Limb (tissue), 2 donors: ENCODE results near the gene NKX2-8.

ENCODE experiments used
- DNase-seq, 2 donors: peaks; one replicate each; pipeline ENCODE4 v3.0.0-alpha.2; 2016; ENCODE audit errors: extremely low spot score in 2 of 2

NKX2-8 gene

GRCh38 chr14:36582011-36582873 lies at the start of gene NKX2-8:
TSS of gene NKX2-8 (minus strand) at chr14:36582614. CDS start at chr14:36582389, 225 bp downstream.
- DNase-seq = peak in 1 of 2 donors; percentile 37

- DNase-seq = no peak
Measured at GRCh38 chr14:36627981-36628380, 45.6 kb upstream of the NKX2-8 start.

- DNase-seq = no peak
Measured at GRCh38 chr14:36626151-36626550, 43.7 kb upstream of the NKX2-8 start.

GRCh38 chr14:36625436-36625835 lies 43.0 kb upstream of the NKX2-8 start:
- DNase-seq = no peak

- DNase-seq = no peak
Measured at GRCh38 chr14:36625014-36625413, 42.6 kb upstream of the NKX2-8 start.

DNA sequence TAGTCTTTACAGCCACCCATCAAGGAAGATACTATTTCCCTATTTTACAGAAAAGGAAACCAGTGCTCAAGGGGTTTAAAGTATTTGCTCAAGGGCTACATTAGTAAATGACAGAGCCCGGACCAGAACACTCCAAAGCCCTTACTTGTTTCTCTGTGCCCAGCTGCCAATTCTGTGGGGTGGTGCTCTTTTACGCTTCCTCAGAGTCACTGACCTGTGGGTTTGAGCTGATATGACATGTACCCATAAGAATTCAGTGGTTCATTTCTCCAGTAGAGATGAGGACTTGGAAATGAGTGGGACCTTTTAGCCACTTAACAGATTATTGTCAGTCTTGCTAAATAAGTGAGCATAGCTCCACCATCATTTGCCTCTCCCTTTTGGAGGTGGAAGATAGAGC lies 37.4 kb upstream of the NKX2-8 start:
- DNase-seq = no peak

DNA sequence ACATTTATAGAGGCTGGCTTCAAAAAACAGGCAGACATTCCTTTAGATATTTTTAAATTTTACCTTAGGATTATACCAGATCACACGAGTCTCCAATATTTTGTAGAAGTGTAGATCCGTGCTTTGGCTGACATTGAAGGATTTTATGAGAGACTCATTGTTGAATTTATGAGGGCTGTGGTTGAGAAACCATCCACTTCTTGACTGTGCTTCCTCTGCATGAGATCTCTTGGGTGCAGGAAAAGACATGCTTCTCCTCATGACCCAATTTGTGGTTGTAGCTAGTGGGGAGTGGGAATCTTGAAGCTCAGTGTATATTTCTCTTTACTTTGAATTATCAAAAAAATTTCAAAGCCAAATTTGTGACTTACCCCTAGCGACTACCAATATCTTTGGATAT lies 36.7 kb upstream of the NKX2-8 start:
- DNase-seq = no peak

DNA sequence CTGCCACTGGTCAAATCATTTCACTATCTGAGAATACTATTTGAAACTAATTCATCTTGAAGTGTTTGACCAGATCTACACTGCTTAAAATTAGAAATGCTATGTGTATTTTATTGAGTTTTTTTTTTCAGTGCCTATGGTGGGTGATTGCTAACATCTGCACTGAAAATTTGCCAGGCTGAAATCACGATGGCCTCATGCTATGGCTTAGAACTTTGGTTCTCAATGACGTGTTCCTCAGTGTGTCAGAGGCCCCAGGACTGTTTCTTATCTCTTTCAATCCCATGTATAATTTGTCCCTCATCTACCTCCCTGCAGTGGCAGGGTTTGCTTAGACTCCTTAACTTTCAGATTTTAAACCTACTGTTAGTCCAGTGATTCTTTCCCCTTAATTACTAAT lies 36.2 kb upstream of the NKX2-8 start:
- DNase-seq = no peak

GRCh38 chr14:36617824-36618223 lies 35.4 kb upstream of the NKX2-8 start:
- no peak for DNase-seq

DNA sequence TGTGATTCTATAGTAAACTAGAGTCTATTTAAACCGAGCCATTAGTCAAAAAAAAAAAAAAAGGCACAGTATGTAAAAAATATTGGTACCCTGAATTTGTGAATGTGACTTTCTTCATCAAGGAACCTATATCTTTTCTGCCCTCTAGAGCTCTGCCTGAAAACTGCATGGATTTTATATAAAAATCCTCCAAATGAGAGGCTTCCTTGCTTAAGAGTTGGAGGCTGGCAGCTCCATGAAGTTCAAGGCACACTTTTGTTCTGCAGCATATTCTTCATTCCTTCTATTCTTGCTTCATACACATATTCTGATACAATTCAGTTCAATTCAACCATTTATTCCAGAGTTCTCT lies 23.1 kb upstream of the NKX2-8 start:
- DNase-seq = no peak

GRCh38 chr14:36604757-36605505 lies 22.5 kb upstream of the NKX2-8 start:
- DNase-seq = peak; percentile 62 to 79

GRCh38 chr14:36600431-36600830 lies 18.0 kb upstream of the NKX2-8 start:
- DNase-seq = no peak

DNA sequence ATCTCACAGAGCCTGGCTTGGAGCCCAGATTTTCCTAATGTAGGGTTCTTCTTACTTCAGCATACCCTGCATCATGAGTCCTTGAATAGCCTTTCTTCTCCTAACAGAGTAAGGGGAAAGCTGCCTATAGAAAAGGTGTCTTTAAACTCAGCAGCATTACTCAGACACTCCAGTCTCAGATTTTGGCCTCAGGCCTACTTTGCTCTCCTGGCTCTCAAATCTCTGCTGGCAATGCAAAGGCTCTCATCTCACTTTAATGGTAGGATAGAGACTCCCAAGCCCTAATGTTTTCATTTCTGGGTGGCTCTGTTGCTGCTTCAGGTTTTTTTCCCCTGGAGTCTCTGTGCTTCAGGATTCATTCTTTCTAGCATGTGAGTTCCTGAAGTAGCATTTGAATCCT lies 9.1 kb upstream of the NKX2-8 start:
- no peak for DNase-seq

- no peak for DNase-seq
Measured at GRCh38 chr14:36588788-36589187, 6.4 kb upstream of the NKX2-8 start.

GRCh38 chr14:36588119-36588518 lies 5.7 kb upstream of the NKX2-8 start:
- no peak for DNase-seq

GRCh38 chr14:36585100-36585499 lies 2.7 kb upstream of the NKX2-8 start:
- DNase-seq = no peak

DNA sequence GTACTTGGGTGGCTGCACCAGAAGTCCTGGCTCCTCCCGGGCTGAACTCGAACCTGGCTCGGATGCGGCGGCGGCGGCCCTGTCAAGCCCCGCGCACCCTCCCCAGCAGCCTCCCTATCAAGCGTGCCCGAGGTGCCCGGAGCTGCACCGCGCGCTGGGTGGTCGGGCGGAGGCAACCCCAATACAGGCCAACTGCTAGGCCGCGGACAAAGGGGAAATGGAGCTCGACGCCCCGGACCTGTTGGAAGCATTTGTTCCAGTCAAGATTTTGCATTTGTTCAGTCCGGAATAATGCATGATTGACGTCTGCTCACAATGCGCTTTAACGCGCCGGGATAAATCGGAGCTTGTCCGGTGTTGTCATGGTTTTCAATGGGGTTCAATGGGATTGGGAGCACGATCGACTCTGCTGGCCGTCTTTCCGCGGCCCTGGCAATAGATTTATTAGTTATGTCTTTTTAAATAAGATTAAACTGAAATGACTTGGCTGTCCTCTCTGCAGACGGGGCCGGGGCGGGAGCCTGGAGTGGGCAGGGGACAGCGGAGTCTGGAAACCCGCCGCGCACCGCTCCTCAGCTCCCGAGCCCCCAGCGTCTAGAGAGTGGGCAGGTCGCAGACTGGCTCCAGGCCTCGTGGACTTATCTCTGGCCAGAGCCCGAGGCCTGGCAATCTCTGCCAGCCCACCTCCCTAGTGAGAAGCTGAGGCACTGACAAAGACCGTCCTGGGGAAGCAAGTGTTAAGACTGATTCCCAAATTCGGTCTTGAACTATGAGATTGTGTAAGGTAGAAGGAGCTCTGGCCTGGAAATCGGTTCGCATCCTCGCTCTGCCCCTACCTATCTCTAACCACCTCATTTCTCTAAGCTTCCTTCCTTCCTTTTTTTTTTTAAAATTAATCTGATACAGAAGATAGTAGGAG lies 1.7 kb upstream of the NKX2-8 start:
- DNase-seq = no peak

- no peak for DNase-seq
Measured at GRCh38 chr14:36583242-36583892, 953 bp upstream of the NKX2-8 start.

GRCh38 chr14:36582874-36583241 lies 444 bp upstream of the NKX2-8 start:
- no peak for DNase-seq

DNA sequence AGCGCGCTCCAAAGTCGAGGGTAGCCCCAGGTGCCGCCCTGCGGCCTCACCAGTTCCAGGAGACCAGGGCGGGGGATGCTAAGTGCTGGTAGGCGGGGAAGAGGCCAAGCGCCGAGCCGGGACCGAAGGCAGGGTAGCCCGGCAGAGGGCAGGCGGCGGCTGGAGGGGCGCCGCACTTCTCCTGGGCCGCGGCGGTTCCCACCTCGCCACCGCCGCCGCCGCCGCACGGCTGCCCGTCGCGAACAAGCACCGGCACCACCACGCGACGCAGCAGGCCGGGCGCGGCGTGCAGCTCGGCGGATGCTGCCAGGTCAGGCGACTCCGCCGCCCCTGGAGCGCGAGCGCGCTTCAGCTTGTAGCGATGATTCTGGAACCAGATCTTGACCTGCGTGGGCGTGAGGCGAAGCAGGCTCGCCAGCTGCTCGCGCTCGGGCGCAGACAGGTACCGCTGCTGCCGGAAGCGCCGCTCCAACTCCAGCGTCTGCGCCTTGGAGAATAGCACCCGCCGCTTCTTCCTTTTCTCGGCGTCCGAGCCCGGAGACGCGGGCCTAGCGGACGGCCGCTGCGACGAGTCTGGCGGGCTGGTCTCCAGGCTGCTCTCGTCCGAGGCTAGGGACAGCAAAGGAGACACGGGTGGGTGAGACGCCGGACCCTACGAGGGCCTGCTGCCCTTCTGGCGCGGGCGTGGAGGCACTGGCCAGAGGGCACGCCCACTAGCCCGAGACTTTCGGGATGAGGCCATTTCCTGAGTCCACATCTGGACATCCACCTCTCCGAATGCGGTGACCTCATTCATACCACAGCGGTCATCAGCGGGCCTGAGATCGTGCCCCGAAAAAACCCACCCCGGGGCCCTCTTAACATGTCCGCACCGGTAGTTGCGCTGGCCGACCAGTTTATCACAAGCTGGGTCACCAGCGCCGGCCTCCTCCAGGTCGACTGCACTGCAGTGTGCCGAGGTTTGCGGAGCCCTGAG lies 1.3 kb downstream of the NKX2-8 start:
- DNase-seq = peak in 1 of 2 donors; percentile 66
